Neural progenitor cell (in vitro differentiated cells): Measurements from ENCODE around the gene MYRFL.

Experiments
- CTCF ChIP-seq: fragments of 200-600 bp; sonication (generic); IDR thresholded peaks from 2 replicates; pipeline ENCODE4 v1.5.1; 2017; ENCODE audit warnings: antibody characterized with exemption, mild to moderate bottlenecking
- EZH2 ChIP-seq: fragments of 200-600 bp; sonication (generic); IDR thresholded peaks from 2 replicates; pipeline ENCODE4 v1.6.1; 2017; ENCODE audit warnings: antibody characterized with exemption, mild to moderate bottlenecking, moderate library complexity
- EZH2phosphoT487 ChIP-seq: fragments of 200-600 bp; sonication (generic); IDR thresholded peaks from 2 replicates; pipeline ENCODE4 v1.6.1; 2017; ENCODE audit warnings: antibody characterized with exemption

- TF ChIP-seq CTCF, result no peak
- no peak for TF ChIP-seq EZH2
- TF ChIP-seq EZH2phosphoT487, result no peak
These were observed 61.7 kb downstream of the MYRFL start for GRCh38 chr12:69886715-69887114.
